Measurements from ENCODE around the gene FAM107A.

DNA sequence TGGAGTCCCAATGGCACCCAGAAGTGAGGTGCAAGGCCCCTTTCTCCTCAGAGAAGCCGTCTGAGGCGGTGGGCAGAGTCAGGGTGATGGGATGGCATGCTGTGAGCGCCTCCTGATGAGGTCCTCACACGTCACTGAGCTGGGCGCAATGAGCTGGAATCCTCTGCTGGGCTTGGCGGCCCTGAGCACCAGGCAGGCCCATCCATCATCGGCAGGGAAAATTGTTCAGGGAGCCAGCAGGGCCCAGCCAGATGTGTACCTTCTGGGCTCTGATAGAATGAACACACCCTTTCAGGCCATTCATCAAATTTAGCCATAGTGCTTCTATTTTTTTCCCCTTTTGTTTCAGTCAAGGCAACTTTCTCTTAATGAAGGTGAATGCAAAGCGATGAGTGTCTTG, 45.7 kb upstream of the FAM107A start:
- TF ChIP-seq FOXM1 (IDR thresholded peaks at IDR 0.05; ENCODE audit: borderline replicate concordance) (no peak), CTBP1 (IDR thresholded peaks at IDR 0.05; ENCODE audit: borderline replicate concordance) (no peak), HDGF (IDR thresholded peaks at IDR 0.05; ENCODE audit: borderline replicate concordance) (no peak)

Measured in HEK293T (cell line).